ENCODE data around the gene NFATC3.

DNA sequence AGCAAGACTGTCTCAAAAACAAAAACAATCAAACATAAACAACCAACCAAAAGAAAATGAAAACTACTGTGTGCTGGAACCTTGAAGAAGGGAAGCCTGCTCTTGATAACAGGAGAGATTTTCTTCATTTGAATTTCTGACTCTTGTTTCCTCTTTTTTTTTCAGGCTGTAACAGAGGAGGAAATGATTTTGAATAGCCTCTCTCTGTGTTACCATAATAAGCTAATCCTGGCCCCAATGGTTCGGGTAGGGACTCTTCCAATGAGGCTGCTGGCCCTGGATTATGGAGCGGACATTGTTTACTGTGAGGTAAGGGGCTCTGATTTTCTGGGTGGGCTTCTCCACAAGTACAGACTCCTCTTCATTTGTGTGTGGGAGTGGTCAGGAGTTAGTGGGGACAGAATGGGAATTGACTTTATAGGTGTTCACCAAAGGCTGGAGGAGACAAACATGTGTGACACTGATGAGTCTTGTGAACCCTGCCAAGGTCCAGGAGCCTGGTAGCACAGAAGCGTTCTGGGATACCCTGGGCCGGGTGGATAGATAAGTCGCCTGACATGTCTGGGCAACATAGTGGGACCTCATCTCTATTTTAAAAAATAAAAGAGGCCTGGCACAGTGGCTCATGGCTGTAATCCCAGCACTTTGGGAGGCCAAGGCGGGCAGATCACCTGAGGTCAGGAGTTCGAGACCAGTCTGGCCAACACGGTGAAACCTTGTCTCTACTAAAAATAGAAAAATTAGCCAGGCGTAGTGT is 47.2 kb upstream of the NFATC3 start:
- TF ChIP-seq, protein P1, sequence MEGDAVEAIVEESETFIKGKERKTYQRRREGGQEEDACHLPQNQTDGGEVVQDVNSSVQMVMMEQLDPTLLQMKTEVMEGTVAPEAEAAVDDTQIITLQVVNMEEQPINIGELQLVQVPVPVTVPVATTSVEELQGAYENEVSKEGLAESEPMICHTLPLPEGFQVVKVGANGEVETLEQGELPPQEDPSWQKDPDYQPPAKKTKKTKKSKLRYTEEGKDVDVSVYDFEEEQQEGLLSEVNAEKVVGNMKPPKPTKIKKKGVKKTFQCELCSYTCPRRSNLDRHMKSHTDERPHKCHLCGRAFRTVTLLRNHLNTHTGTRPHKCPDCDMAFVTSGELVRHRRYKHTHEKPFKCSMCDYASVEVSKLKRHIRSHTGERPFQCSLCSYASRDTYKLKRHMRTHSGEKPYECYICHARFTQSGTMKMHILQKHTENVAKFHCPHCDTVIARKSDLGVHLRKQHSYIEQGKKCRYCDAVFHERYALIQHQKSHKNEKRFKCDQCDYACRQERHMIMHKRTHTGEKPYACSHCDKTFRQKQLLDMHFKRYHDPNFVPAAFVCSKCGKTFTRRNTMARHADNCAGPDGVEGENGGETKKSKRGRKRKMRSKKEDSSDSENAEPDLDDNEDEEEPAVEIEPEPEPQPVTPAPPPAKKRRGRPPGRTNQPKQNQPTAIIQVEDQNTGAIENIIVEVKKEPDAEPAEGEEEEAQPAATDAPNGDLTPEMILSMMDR (IDR thresholded peaks at IDR 0.05; ENCODE audit: low read depth, low read length): no peak
- TF ChIP-seq MYC (IDR thresholded peaks at IDR 0.05; ENCODE audit: low read depth, low read length) (no peak), POLR2A (IDR thresholded peaks at IDR 0.05; ENCODE audit: extremely low read depth, insufficient read length) (no peak)
